GM19193 (cell line): ENCODE measurements around the gene MACROD2.

Experiments
- POLR2A ChIP-seq: IDR thresholded peaks from 4 replicates; pipeline ENCODE4 v1.6.1; 2011; ENCODE audit not compliant: insufficient read depth, insufficient read length; ENCODE audit errors: extremely low read depth

MACROD2 gene

DNA sequence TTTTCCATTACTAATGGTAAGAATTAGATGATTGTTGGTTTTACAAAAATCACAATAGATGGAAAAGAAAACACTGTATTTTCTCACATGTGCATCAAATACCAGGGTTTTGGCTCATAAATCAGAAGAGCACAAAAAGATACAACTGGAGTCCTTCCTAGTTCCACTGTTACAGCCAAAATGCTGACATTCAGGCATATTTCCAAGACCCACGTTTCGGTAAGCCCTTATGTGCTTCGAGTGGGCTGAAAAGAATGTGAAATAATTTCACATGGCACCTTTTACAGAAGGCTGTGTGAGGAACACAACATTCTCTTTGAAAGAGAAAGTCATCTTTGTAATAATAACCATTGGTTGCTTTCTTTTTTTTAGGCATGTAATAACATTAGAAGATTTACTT is 668.8 kb downstream of the MACROD2 start:
- TF ChIP-seq POLR2A: no peak

DNA sequence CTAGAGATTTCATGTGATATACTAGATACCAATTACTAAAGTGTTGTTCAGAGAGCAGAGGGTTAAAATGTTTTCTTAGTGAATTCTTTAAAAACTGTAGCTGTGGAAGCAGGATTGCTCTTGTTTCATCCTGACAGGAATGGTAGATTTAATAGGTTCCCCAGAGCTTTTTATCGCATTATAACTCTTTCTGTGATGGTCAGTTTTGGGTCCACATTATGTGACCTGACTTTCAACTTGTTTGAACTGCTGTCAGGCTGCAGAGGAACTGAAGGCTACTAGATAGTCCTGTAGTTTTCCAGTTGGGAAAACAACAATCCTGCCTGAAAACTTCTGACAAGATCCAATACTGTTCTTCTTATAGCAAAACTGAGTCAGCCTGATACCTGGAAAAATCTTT is 671.4 kb downstream of the MACROD2 start:
- TF ChIP-seq POLR2A: no peak

DNA sequence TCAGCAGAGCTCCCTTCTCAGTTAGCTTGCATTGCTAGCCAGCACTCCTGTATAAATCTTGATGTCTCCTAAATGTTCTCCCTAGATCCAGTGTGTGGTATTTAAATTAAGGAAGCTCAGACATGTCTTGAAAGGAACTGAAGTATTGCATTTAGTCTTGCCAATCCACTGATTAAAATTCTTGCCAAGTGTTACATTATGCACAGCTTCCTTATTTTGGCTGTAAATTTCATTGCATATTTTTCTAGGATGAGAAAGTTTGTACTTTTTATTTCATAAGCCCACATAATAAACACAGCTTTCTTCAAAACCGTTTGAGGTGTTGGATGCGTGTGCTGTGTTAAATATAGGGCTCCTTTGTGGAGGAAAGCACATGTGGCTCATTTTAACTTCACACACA is 671.9 kb downstream of the MACROD2 start:
- no peak for TF ChIP-seq POLR2A

DNA sequence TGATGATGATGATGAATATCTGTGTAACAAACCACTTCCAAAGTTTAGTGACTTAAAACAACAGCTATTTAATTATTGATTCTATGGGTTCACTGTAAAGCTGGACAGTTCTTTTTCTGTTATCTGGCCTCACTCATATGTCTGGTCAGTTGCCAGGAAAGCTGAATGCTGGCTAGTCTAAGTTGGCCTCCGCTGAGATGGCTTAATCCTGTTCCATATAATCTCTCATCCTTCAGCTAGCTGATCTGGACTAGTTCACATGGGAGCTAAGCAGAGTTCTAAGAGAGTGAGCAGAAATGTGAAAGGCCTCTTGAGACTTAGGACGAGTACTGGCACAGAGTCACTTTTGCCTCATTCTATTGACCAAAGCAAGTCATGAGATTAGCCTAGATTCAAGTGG is 676.8 kb downstream of the MACROD2 start:
- TF ChIP-seq POLR2A: no peak

DNA sequence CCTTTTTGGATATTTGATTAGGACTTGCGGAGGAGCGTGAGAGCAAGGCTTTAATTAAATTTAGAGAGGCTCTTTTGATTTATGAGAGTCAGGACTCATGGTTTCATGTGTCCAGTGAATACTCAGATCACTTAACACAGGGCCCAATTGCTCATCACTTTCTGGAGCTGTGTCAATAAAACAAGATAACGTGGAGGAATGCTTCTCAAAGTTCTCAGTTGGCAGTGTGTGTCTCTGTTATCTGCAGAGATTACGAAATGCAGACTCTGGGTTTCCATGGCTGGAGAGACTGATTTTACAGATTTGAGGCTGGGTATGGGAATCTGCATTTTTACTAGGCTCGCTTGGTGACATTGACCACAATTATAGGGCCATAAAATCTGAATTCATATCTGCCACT is 677.8 kb downstream of the MACROD2 start:
- TF ChIP-seq POLR2A: no peak

DNA sequence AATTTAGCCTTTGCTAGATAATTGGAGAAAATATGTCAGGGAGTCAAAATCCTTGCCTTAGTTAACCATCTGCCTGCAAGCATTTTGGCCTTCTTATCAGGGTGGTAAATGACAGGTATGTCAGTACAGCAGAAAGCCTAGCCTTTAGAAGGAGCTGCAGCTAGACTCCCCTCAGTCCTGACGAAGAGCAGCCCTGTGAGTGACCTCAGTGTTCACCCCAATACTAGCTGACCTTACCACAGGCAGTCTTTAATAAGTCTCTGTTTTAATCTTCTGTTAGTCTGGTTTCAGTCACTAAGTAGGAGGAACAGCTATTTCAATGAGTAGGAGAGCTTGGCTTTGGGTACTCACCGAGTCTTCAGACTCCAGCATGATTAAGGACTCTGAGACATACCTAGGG is 682.1 kb downstream of the MACROD2 start:
- no peak for TF ChIP-seq POLR2A

DNA sequence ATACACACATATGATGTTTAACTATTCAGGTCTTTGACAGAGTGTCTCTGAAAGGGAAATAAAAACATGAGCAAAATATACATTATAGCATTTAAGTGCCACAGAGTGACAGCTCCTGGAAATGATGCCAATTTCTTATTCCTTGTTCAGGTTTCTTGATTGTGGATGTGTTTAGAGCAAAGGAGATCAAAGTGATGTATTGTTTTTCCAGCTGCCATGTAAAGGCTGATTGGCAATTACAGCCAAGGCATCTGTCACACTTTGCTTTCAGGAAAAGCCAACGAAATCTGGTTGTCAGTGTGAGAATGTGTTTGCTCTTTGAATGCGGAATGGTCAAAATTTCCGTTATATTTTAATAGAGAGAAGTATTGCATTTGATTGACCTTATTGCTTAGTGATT is 689.9 kb downstream of the MACROD2 start:
- no peak for TF ChIP-seq POLR2A

DNA sequence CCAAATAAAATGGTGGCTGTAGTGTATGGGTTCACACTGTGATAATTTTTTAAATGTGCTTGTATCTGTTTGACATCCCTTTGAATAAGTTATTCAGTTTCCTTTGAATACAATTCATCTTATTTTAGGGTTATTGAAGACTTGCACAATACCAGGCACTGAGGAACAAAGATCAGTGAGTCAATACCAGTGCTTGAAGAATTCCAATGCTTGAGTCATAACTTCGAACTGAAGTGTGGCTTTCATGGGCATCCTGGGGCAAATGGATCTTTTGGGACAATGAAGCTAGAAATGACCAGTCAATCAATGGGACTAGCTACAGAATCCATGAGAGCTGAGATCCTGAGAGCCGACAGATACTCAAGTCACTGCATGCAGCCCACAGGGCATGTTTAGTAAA is 692.0 kb downstream of the MACROD2 start:
- TF ChIP-seq POLR2A: no peak

DNA sequence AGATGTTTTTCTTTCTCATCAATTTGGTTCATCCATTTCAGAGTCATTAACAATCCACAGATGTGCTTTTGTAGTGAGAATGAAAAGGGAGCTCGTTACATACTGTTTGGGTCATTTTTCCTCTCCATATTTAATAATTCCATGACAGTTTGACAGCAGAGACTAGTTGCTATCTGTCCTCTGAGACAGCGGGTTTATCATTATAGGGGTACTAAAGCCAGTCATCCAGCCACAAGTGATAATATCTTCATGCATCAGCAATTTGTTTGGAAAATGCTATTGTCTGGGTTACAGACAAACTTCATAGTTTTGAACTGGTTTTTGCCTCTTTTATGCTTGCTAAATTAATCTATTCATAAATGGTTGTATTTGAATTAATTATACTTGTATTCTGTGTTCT is 692.7 kb downstream of the MACROD2 start:
- TF ChIP-seq POLR2A: no peak

DNA sequence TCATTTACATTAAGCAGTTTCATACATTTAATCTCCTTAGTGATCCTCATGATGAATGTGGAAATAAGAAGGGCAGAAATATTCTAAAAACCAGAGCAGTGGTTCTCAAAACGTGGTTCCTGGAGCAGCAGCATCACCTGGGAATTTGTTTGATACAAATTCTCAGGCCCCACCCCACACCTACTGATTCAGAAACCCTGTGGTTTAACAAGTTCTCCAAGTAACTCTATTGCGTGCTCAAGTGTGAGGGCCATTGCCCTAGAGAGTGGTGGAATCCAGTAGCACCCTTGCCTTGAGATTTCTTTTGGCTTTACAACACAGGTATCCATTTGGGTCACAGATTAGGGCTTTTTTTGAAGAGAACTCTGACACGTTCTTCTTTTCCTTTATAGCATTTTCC is 696.7 kb downstream of the MACROD2 start:
- no peak for TF ChIP-seq POLR2A

DNA sequence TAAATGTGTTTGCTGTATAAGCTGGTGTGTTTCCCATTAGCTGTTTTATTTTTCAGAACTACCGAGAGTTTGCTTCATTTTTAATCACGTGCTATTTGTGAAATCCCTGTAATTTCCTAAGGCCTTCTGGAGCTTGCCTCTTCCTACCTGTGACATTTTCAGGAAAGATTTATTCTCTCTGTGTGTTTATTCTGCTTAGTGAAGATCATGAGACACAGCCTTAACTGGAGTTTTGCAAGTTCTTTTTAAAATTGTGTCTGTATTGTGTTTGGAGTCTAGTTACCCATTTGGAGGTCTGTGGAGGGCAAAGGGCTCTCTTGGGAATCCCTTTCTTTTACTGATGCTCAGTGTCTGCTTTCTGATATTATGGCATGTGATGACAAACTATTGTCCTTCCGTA is 701.2 kb downstream of the MACROD2 start:
- no peak for TF ChIP-seq POLR2A

DNA sequence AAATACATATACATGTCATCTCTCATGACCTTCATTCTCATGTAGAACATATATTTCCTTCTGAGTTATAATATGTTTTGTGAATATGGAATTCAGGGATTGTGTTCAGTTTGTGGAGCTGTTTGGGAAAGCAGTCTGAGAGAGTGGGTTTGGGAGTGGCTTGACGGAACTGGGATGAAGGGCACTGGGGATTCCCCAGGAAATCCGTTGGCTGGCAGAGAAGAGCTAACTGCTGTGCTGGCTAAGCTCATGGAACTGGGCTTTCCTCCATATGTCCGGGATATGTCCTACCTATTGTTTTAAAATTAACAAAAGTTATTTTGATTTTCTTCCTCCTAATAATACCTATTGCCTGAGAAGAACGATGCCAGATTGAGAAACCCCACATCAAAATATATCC is 701.6 kb downstream of the MACROD2 start:
- no peak for TF ChIP-seq POLR2A

DNA sequence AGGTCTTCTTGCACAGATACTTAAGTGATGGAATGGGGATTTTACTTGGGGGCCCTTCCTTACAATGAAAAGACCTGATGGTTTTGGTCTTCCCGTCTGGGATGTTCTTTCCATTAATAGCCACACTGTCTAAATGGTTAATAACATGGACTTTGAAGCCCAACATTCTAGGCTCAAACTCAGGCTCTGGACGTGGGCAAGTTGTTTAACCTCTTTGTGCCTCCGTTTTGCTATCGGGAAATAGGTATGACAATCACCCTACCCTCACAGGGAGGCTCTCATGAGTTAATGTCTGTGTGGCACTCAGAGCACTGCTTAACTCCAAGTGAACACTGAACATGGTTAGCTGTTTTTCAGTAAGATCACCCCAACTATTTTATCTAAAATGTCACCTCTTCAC is 702.8 kb downstream of the MACROD2 start:
- no peak for TF ChIP-seq POLR2A

DNA sequence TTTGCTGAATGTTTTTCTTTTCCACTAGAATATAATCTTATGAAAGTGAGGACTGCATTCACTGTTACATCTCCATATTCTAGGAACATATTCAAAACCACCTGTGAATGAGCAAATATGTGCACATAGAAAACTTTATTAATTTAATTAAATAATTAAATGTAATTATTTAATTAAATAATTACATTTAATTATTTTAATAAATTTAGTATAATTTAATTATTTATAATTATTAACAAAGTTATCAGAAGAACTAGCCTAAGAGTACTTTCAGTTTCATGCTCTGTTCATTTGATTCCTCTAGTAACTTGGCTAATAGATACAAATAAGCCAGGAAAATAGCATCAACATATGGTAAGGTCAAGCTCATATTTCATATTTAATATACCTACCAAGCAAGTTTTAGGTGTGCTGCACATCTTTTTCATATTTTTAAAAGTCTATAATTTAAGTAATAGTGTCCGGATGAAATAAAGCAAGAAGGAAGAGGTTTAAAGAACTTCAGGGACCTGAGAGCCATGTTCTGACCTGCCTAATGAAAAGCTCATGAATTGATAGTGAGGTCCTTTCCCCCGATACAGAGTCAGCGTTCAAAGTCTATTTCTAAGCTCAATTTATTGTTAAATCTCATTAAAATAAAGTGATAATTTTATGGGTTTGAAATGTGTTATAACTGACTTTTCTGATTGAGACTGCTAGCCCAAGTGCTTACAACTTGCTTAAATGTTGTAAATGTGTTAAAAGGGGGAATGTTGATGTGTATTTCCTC is 703.5 kb downstream of the MACROD2 start:
- TF ChIP-seq POLR2A: no peak

DNA sequence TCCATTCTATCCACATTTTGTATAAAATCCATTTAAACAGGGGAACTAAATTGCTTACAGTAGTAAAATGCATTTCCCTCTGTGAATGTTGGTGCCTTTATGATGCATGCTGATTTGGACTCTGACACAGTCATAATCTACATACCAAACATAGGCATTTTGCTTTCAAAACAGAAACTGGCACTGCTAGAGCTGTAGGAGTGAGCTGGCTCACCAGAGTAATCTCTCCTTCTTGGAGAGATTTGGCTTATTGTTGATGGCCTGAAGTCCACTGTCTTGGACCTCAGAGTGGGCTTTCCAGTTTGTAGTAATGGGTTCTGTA is 705.3 kb downstream of the MACROD2 start:
- TF ChIP-seq POLR2A: no peak

DNA sequence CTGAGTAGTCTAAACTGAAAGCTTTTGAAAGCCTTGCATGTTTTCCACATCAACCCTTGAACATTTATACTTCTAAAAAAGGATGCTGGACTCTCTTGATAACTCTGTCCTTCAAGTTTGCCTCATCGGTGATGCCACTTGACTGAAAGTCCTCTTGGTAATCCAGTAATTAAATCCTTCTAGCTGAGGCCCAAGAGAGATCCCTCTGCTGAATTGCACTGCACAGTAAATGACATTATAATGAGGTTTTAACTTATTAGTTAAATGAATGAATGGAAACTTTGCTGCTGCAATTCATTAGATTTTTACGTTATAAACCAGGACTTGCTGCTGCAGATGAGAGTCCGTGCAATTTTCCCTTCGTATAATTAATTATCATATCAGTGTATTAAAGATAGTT is 706.0 kb downstream of the MACROD2 start:
- no peak for TF ChIP-seq POLR2A

DNA sequence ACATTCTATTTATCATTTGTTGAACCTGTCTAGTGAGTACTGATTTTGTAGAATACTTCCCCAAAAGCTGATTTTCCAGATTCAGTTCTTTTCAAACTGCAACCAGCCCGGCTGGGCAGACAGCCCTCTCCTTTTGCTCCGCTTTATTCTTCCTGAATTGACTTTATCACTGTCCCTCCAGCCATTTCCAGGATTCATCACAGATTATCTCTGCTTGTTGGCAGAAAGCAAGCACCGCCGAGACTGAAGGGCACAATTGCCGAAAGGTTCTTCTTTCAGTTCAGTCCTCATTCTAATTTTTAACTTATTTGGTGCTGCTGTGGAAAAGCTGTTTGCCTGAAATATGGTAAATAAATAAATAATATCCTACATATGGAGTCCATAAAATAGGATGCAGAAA is 711.2 kb downstream of the MACROD2 start:
- TF ChIP-seq POLR2A: no peak

DNA sequence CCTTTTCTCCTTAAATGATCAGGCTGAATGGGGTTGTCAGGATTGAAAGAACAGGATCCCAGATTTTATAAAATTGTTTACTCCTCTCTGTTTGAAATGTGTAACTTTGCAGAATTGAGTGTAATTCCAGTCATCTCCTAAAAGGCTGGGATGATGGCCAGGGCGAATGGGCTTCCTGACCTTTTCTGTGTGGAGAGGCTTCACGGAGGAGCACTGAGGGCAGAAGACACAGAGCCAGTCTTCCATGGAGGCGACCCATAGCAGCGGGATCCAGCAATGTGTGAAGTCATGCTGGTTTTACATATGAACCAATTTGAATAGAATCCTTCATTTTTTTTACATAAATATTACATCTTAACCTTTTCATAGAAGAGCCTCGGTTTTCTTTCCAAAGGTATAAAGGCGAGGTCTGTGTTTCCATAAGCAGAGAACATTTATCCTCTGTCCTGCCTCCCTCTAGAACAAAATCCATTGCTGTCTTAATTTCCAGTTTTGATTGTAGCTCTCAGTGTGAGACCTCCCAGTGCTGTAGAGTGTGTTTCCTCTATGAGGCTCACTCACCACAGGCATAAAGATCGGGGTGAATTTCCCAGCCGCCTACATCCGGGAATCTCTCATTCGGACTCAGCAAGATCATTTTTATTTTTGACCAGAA is 711.8 kb downstream of the MACROD2 start:
- TF ChIP-seq POLR2A: no peak
